HCEC 1CT (cell line): ENCODE results near the gene WDR27.
"Not testable (repeated sequence)": the region's sequence is repeated elsewhere in the genome, so short reads cannot be mapped to it uniquely, and the experiment has no call there.

Source experiments
- DNase-seq: peaks from one replicate; pipeline ENCODE4 v3.0.0-alpha.2; 2017

WDR27 gene

DNA sequence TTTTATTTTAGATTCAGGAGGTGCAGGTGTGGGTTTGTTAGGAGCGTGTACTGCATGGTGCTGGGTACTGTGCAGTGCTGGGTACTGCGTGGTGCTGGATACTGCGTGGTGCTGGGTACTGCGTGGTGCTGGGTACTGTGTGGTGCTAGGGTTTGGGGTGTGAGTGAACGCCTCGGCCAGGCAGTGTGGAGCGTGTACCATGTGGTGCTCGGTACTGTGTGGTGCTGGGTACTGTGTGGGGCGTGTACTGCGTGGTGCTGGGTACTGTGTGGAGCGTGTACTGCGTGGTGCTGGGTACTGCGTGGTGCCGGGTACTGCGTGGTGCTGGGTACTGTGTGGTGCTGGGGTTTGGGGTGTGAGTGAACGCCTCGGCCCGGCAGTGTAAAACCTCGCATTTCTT lies 62.9 kb downstream of the WDR27 start:
- no peak for DNase-seq

DNA sequence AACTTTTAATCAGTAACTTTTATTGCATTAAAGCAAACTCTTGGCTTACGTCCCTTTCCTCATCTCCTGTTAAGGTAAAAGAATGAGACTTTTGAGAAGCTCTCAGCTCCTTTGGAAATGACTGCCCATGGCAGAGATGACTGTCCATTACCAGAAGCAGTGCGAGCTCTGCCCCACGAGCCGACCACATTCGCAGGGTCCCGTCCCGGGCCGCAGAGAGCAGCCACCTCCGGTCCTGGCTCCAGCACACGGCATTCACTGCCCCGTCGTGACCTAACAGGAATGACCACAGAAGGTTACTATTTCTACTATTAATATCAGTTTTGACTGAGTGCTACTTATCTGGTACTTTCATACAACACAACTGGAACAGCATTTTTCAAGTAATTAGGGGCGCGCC lies 63.4 kb downstream of the WDR27 start:
- DNase-seq, result no peak

DNA sequence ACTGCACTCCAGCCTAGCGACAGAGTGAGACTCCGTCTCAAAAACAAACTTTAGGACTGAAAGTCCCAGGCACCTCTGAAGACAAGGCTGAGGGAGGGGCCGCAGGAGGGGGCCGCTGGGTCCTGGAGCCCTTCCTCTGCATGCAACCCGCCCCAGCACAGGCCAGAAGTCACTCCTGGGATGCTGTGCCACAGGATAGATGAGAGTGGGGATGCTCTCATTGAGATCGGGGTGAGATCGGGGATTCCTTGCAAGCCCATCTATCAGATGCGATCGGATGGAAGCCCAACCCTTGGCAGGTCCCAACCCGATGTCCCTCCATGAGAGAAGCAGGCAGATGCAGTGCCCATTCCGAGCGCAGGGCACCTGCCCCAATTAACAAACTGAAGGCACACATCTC lies 66.5 kb downstream of the WDR27 start:
- no peak for DNase-seq

DNA sequence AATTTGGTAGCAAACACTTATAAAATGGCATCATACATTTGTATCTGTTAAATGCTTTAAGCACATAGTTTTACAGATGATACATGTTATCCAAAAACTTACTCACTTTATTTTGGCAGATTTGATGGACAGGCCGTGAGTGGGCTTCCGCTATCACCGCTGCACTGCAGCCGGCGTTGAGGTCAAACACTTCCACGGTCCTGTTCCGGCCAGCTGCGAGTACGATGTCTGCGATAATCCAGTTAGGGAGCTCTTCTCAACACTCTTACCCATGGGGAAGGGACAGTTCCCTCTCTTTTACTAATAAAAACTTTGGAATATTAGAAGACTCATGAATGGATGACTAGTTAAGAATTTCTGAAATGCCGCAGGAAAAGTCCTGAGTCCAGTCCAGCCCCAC lies 69.0 kb downstream of the WDR27 start:
- DNase-seq, result no peak

DNA sequence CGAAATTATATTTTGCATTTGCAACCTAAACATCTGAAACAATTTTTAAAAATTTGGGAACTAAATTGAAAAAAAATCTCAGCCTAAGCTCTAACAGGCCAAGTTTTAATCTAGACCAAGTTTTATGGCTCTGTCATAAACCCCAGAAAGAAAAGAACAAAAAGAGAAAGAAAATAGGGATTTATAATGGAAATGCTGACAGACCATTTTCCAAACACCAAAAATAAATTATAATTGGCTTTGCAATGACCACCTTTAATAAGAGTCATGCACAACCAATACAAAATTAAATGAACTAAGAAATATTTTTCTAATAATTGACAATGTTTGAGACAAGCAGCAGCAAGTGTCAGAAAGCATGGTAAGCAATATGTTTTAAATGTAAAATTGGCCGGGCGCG lies 72.6 kb downstream of the WDR27 start:
- no peak for DNase-seq

DNA sequence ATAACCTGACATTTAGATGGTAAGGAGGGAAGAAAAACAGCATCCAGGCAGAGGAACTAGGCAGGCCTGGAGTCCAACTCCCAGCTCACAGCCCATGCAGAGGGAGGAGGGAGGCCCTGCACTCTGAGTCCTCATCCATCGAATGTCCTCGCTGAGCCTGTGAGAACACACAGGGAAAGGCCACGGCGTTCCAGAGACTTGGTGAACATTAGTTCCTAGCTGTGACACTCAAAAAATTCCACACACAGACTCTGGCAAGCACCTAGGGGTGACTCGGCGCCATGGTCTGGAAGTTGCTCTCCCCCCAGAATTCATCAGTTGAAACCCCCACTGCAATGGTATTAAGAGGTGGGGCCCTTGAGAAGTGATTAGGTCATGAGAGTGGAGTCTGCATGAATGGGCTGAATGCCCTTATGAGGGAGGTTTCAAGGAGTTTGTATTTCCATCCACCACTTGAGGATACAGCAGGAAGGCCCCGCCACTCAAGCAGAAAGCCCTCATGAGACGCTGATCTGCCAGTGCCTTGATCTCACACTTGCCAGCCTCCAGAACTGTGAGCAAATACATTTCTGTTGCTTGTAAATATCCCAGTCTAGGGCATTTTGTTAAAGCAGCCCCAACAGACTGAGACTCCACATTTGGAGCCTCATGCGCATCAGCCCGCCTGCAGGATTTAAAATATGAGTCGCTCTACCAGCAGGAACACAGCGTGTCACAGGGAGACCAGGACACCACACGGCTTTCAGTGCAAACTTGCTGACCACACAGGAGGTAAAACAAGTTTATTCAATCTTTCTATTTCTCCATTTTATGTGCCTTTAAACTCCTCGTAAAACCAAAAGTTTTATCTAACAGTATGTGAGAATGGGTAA lies 73.9 kb downstream of the WDR27 start:
- no peak for DNase-seq

DNA sequence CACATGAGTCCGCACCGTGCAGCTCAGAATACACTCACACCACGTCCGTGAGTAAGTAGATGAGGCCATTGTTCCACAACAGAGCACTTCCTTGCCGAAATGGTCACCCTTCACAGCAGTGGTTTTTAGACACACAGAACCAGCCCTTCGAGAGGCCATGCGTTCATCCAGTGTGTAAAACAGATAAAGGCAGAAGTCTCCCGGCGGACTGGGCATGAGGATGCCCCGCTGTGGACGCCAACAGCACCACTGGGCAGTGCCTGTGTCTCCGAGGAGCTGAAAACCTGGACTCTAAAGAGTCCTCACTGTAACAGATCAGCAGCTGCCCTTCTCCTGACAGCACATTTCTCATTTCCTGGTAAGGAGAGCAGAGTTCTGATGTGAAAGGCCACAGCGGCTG lies 75.2 kb downstream of the WDR27 start:
- no peak for DNase-seq

DNA sequence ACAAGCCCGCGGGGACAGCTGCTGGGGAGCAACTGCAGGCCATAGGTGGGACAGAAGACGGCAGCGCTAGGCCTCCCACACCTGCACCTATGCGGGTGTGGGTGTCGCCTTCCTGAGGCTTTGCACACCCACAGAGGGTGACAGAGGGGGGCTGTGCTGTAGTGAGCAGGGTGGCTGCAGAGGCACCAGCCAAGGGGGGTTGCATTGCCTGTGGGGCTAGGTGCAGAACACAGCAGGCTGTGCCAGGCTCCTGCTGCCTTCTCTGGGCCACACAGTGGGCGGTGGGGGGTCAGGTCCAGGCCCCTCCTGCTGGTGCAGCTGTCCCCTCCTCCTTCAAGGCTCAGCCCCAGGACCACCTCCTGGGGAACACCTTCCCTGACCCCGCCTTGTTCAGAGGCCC lies 75.7 kb downstream of the WDR27 start:
- no peak for DNase-seq

DNA sequence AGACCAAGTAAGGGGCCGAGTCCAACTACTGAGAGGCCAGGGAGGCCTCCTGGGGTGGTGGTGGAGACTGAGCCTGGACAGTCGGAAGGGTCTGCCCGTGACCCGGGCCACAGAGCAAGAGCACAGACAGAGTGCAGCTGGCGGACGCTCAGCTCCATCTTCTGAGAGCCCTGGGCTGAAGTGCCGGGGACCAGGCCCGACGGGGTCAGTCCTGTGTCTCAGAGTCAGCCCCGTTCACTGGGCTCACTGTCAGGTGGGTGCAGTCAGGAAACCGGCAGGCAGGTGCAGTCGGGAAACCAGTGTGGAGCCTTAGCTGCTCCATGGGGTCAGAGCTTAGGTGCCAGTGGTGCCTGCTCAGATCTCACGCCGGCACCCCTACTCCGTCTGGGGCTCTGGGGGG lies 76.5 kb downstream of the WDR27 start:
- DNase-seq, result no peak

DNA sequence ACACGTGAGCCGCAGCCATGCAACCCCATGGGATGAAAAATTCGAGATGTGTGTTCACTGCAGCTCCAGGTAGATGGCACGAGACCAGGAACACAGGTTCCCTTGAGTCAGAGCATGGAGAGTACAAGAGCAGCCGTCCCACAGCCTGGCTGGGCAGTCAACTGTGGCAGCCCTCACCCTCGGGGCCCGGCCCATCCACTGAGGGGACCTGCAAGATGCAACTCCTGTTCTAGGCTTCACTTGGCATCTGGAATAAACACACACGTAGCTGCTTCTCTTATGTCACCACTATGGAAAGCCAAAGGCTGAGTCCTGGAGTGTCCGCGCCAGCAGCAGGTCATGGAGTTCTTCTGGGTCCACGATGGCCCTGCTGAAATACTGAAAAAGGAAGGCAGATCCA lies 77.0 kb downstream of the WDR27 start:
- DNase-seq, result no peak

DNA sequence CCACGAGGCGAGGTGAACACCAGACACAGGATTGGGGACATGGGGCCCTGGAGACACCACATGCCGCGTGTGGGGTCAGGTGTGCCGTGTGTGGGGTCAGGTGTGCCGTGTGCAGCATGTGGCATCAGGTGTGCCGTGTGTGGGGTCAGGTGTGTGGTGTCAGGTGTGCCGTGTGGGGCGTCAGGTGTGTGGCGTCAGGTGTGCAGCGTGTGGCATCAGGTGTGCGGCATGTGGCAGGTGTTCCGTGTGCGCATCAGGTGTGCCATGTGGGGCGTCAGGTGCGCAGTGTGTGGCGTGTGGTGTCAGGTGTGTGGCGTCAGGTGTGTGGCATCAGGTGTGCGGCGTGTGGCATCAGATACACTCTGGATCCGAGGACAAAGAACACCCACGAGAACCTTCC lies 77.9 kb downstream of the WDR27 start:
- no peak for DNase-seq

DNA sequence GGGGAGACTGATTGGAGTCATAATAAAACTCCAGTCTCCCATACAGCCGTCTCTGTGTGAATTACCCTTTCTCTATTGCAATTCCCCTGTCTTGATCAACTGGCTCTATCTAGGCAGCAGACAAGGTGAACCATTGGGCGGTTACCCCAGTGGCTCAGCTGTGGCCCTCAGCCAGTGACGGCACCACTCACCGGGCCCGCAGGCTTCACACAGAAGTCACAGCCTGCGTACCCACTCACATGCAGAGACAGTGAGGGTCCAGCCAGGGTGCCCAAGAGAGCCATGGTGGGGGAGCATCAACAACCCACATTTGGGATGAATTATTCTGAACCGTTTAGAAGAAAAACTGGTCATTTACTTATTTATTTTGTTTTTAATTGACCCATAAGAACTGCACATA lies 78.5 kb downstream of the WDR27 start:
- no peak for DNase-seq

DNA sequence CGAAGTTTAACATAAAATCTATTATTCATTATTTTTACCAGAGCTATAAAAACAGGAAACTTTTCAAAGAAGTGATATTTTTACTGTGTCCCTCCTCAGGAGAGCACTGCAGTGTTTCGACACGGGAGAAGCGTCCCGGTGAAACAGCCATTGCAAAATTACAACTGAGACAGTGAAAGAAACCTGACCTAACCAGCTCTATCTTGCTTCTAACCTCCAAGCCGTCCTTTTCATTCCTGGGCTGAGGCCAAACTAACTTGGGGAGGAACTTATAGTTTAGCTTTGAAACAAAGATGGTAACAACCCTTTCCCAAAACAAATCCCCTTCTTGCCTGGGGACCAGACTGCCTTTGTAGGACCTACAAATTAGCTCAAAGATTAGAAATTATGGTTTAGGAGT lies 79.2 kb downstream of the WDR27 start:
- no peak for DNase-seq

DNA sequence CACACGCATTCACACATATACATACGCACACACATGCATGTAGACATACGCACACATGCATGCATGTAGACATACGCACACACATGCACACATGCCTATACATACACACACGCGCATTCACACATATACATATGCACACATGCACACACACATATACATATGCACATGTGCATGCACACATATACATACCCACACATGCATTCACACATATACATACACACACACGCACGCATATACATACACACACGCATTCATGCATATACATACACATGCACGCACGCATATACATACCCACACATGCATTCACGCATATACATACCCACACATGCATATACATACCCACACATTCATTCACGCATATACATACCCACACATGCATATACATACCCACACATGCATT lies 80.5 kb downstream of the WDR27 start:
- no peak for DNase-seq

DNA sequence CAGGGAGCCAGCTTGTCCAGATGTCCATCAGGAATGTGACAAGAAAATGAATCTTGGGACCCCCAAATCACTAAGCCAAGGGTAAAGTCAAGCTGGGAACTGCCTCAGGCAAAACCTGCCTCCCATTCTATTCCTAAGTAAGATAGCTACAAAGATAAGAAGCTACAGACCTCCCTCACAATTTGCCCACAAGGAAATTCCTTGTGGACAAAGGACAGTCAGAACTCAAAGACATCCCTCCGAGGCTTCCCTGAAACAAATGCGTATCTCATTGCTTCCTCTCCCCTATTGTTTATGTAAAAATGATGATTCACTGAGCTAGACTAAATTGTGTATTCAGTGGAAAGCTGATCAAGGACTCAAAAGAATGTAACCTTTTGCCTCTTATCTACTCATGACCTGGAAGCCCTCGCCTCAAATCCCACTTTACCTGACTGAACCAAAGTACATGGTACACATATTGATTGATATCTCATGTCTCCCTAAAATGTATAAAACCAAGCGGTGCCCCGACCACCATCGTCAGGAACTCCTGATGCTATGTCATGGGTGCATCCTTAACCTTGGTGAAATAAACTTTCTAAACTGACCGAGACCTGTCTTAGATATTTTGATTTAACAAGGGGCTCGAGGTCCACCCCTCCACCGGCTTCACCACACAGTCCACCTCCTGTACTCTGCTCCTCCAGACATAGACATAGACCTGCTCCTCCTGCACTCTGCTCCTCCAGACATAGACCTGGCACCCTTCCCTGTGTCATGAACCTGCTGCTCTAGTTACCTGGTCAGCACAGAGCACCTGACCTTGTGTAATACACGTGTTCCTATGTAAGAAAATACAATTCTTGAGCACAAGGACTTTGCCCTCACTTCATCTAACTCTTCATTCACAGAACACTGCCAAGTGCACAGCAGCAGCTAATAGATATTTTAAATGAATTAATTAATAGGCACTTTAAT lies 81.4 kb downstream of the WDR27 start:
- peak; percentile 71 for DNase-seq

DNA sequence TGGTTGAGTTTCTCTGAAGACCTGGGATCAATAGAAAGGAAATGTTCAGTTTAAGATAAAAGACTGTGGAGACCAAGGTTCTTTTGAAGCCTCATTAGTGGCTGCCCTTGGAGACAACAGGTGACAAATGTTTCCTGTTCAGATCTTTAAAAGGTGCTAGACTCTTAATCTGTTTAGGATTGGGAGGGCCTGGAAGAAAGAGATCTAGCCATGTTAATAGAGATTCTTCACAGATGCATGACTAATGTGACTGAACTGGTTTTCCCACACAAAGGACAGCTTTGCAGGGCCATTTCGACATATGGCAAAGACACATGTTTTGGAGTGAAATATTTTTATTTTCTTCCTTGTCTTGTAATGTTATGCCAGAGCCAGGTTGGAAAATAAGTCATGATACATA lies 82.2 kb downstream of the WDR27 start:
- peak; percentile 34 for DNase-seq

DNA sequence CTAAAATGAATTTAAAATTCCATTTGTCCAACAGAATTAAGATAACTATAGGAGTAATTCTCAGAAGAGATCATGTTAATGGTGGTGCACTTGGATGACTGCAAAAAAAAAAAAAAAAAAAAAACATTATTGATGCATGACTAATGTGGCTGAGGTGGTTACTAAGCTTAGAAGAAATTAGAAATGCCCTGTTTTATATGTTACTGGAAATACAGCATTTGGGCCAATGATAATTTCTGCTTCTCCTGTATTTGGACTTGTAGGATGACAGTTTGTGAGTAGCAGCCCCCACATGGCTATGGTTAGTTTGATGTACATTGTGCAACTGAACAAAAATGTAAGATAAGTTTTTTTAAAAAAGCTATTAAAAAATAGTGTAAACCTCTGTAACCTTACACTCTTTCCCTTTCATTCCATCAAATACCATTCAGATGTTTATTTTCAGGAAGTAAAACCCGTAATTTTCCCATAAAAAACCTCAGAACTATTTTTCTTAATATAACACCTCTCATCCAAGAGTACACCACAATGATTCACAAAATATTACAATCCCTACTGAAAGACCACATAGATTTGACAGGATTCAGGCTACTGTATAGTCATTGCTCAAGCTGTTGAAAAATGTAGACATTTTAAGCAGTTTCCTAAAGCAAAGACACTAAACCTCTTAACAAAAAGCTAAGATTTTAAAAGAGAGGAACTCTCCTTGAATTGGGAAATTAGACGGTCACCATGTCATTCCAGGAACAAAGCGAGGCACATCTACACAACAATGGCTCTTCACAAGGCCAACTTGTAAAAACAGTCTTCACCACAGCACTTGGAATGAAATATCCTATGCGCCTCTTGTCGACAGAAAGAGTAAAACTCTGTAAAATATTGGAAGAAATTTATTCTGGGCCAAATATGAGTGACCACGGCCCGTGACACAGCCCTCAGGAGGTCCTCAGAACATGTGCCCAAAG lies 83.0 kb downstream of the WDR27 start:
- DNase-seq, result peak; percentile 86

DNA sequence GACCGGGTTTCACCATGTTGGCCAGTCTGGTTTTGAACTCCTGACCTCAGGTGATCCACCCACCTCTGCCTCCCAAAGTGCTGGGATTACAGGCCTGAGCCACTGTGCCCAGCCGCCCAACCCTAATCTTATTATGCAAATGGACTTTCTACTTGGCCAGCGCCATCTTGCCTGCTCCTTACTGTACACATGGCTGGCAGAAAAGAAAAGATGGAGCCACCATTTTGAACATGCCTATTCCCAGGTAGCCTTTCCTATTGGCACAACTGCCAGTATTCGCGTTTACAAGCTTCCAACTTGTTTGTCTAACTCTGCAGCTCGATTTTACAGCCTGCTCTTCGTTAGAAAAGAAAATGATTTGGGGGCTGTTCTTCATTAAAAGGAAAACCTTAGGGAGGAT lies 84.3 kb downstream of the WDR27 start:
- DNase-seq, result no peak

DNA sequence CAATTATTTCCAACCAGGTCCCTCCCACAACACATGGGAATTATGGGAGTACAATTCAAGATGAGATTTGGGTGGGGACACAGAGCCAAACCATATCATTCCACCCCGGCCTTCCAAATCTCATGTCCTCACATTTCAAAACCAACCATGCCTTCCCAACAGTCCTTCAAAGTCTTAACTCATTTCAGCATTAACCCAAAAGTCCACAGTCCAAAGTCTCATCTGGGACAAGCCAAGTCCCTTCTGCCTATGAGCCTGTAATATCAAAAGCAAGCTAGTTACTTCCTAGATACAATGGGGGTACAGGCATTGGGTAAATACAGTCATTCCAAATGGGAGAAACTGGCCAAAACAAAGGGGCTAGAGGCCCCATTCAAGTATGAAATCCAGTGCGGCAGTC lies 93.2 kb downstream of the WDR27 start:
- DNase-seq, result not testable (repeated sequence)

DNA sequence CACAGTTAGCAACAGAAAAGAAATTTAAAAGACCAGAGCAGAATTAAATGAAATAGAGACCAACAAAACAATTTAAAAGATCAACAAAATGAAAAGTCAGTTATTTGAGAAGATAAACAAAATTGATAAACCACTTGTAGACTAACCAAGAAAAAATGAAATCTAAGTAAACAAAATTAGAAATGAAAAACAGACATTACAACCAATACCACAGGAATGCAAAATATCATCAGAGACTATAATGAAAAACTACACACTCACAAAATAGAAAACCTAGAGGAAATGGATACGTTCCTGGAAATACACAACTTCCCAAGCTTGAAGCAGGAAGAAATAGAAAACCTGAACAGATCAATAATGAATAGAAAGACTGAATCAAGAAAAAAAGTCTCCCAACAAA lies 97.8 kb downstream of the WDR27 start:
- peak; percentile 34 for DNase-seq

DNA sequence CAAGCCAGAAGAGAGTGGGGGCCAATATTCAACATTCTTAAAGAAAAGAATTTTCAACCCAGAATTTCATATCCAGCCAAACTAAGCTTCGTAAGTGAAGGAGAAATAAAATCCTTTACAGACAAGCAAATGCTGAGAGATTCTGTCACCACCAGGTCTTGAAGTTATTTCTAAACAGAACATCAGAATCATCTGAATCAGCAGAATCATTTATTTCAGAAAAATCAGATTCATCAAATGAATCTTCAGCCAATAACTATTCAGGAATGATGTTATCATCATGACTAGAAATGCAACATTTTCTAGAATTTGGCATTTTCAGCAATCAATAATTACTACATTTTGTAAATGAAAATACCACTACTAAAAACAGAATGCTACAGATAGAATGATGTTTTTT lies 100.7 kb downstream of the WDR27 start:
- DNase-seq, result not testable (repeated sequence)

DNA sequence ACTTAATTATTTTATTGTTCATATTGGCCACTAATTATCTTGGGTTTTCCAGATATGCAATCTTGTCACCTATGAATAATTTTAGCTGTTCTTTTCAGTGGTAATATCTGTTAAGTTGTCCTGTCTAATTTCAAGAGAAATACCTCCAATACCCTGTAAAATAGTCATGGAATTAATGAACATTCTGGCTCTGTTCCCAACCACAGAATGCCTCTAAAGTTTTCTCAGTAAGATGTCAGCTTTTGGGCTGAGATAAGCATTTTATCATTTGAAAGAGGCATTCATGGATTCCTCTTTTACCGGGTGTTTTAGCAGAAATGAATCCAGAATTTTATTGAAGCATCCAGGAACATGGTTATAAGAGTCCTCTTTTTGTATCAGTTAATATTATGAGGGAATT lies 109.3 kb downstream of the WDR27 start:
- DNase-seq, result peak; percentile 35

DNA sequence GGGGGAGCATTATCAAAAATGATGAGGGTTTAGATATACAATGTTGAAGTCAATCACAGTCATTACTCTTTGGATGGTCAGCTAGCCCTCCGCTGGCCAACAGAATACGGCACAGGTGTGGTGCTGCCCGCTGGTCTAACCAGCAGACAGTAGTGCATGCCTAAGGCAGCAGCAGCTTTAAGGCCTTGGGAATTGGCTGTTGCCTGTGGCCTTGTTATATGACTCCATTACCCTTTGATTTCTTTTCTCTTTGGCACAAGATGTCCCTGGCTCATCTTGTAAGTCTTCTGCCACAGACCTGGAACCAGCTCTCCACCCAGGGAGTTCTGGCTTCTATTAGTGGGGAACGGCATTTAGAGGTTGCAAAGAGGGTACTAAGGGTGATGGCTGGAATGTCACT lies 110.2 kb downstream of the WDR27 start:
- DNase-seq, result no peak
